Measurements from ENCODE around the gene MED26. TPM values are rescaled to one million over a fixed set of nuclear protein-coding genes. Genes with fewer than 3 reads are reported as not detected.
A peak's percentile ranks its signal among the peaks of the same experiment; 100 is the strongest.

Gene MED26
- total and polyA plus RNA-seq, 2 of the 13 experiments (the other 11 are each of a cell fraction or from before 2014, with no cell fraction given), result 3.5 to 3.8 TPM

- TF ChIP-seq PBX2 (CRISPR knock-in tag; IDR thresholded peaks at IDR 0.05), result no peak
- no peak for TF ChIP-seq ZBED4 (CRISPR knock-in tag; IDR thresholded peaks at IDR 0.05; ENCODE audit: borderline replicate concordance)
- TF ChIP-seq RFX3 (CRISPR knock-in tag; IDR thresholded peaks at IDR 0.05), result no peak
- no peak; the same call in 1 of the 2 replicates for TF ChIP-seq RNF2 (conservative IDR thresholded peaks at IDR 0.05; ENCODE audit: low read depth)
- TF ChIP-seq GMEB1 (CRISPR knock-in tag; IDR thresholded peaks at IDR 0.05; ENCODE audit: borderline replicate concordance), result peak; percentile 94
- TF ChIP-seq SP2 (CRISPR knock-in tag; IDR thresholded peaks at IDR 0.05), result peak; percentile 49; the same call in 1 of the 2 replicates
- TF ChIP-seq ZNF337 (CRISPR knock-in tag; IDR thresholded peaks at IDR 0.05; ENCODE audit: borderline replicate concordance, low read depth), result no peak
- TF ChIP-seq ZNF776 (CRISPR knock-in tag; IDR thresholded peaks at IDR 0.05), result no peak
- no peak for TF ChIP-seq EZH2 (conservative IDR thresholded peaks at IDR 0.05; ENCODE audit: low read depth, low read length)
- TF ChIP-seq CTCF (CRISPR knock-in tag; IDR thresholded peaks at IDR 0.05), result 0 out of 2 replicates have a peak, but pooled peaks have one; percentile 9
- peak; percentile 61; the same call in 1 of the 2 replicates for TF ChIP-seq ZNF367 (CRISPR knock-in tag; IDR thresholded peaks at IDR 0.05; ENCODE audit: borderline replicate concordance)
- TF ChIP-seq CENPX (CRISPR knock-in tag; IDR thresholded peaks at IDR 0.05), result no peak
- TF ChIP-seq GTF2F1 (IDR thresholded peaks at IDR 0.05; ENCODE audit: low read length), result peak; percentile 65; the same call in 1 of the 2 replicates
- no peak for TF ChIP-seq GTF3A (CRISPR knock-in tag; conservative IDR thresholded peaks at IDR 0.05)
- TF ChIP-seq HMGA1 (CRISPR knock-in tag; conservative IDR thresholded peaks at IDR 0.05), result no peak
- TF ChIP-seq ELF4 (CRISPR knock-in tag; IDR thresholded peaks at IDR 0.05; ENCODE audit: borderline replicate concordance), result no peak
- TF ChIP-seq ZNF605 (CRISPR knock-in tag; IDR thresholded peaks at IDR 0.05), result peak; percentile 77
- peak; percentile 37; the same call in 1 of the 2 replicates for TF ChIP-seq ZNF225 (CRISPR knock-in tag; IDR thresholded peaks at IDR 0.05)
- TF ChIP-seq TP53 (CRISPR knock-in tag; conservative IDR thresholded peaks at IDR 0.05), result 0 out of 2 replicates have a peak, but pooled peaks have one; percentile 42
- peak; percentile 94 for TF ChIP-seq ZSCAN29 (CRISPR knock-in tag; conservative IDR thresholded peaks at IDR 0.05)
- TF ChIP-seq DPF2 (CRISPR knock-in tag; IDR thresholded peaks at IDR 0.05; ENCODE audit: borderline replicate concordance, low read depth), result no peak
These were observed at the start of gene MED26 (continued) for GRCh38 chr19:16628183-16628983.
